ENCODE results near the gene IL15.
A peak's percentile ranks its signal among the peaks of the same experiment; 100 is the strongest.

The IL15 gene

DNA sequence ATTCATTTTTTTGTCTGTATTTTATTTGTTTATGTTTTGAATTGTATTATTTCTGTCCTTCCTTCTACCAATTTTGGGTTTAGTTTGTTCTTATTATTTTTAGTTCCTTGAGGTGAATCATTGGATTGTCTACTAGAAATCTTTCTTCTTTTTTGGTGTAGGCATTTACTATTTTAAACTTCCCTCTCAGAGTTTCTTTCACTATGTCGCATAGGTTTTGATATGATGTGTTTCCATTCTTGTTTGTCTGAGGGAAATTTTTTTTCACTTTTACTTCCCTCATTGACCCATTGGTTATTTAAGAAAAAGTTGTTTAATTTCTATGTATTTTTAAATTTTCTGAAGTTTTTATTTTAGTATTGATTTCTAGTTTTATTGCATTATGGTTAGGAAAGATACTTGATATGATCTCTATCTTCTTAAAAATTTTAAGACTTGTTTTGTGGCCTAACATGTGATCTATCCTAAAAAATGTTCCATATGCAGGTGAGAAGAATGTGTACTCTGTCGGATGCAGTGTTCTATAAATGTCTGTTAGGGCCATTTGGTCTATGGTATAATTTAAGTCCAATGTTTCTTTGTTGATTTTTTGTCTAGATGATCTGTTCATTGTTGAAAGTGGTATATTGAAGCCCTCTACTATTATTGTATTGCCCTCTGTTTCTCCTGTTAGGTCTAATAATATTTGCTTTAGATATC lies 68.8 kb downstream of the IL15 start:
- peak; percentile 37 for DNase-seq (ENCODE audit: extremely low spot score)
- ChIA-PET POLR2A (no interaction called here), CTCF (interaction anchor here (1.0 kb wide), 1 partner anchor 13 kb away, joined by 4 read pairs; no protein-coding TSS in a partner anchor)
- TF ChIP-seq, protein P1, sequence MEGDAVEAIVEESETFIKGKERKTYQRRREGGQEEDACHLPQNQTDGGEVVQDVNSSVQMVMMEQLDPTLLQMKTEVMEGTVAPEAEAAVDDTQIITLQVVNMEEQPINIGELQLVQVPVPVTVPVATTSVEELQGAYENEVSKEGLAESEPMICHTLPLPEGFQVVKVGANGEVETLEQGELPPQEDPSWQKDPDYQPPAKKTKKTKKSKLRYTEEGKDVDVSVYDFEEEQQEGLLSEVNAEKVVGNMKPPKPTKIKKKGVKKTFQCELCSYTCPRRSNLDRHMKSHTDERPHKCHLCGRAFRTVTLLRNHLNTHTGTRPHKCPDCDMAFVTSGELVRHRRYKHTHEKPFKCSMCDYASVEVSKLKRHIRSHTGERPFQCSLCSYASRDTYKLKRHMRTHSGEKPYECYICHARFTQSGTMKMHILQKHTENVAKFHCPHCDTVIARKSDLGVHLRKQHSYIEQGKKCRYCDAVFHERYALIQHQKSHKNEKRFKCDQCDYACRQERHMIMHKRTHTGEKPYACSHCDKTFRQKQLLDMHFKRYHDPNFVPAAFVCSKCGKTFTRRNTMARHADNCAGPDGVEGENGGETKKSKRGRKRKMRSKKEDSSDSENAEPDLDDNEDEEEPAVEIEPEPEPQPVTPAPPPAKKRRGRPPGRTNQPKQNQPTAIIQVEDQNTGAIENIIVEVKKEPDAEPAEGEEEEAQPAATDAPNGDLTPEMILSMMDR (IDR thresholded peaks at IDR 0.05; ENCODE audit: control extremely low read depth, extremely low read depth, low read depth, missing control alignments): no peak

DNA sequence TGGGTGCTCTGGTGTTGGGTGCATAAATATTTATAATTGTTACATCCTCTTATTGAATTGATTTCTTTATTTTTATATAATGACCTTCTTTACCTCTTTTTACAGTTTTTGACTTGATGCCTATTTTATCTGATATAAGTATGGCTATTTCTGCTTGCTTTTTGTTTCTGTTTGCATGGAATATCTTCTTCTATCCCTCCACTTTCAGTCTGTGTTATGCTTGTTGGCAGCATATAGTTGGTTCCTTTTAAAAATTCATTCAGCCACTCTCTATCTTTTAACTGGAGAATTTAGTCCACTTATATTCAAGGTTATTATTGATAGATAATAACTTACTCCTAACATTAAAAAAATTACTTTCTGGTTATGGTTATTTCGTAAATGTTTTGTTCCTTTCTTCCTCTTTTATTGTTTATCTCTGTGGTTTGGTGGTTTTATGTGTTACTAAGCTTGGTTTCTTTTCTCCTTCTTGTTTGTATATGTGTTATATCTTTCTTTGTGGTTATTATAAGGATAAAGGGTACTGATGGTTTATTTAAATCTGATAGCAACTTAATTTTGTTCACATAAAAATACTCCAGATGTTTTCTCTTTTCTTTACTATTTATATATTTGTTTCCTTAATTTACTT lies 69.5 kb downstream of the IL15 start:
- TF ChIP-seq, protein P1 (IDR thresholded peaks at IDR 0.05; ENCODE audit: control extremely low read depth, extremely low read depth, low read depth, missing control alignments): no peak
- ChIA-PET POLR2A (no interaction called here), CTCF (interaction anchor here (1.0 to 1.6 kb wide), 2 partner anchors 13 to 70 kb away, joined by 4 to 5 read pairs; partner anchors contain the start of gene IL15)
- DNase-seq (ENCODE audit: extremely low spot score): no peak

DNA sequence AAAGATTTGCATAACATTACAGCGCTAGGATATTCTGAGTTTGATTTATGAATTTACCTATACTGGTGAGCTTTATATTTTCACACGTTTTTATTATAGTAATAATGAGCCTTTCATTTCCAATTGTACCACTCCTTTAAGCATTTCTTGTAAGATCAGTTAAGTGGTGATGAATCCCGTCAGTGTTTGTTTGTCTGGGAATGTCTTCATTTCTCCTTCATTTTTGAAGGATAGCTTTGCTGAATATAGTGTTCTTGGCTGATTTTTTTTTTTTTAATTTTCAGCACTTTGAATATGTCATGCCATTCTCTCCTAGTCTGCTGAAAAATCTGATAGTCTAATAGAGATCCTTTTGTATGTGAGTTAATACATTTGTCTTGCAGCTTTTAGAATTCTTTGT lies 70.1 kb downstream of the IL15 start:
- TF ChIP-seq, protein P1 (IDR thresholded peaks at IDR 0.05; ENCODE audit: control extremely low read depth, extremely low read depth, low read depth, missing control alignments): no peak
- ChIA-PET CTCF (interaction anchor here (1.0 to 1.7 kb wide), 3 partner anchors 12 to 70 kb away, joined by 4 to 7 read pairs (median 5); partner anchors contain the start of gene IL15), POLR2A (no interaction called here)
- DNase-seq (ENCODE audit: extremely low spot score): no peak

DNA sequence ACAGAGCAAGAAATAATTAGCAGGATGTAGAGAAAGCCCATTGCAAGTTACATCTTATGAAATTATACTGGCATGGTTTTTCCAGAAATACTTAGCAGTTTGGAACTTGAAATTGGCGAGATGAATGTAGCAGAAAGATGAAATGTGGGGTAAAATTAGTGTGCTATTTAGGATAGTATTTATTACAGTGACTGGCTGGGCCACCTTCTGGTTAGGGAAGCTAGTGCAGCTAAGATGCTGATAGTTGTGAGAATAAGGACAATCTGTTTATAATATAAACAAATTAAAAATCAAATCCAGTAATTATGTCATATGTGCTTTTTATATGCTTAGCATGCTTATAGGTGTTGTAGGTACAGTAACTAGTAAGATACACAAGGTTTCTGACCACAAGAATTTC lies 74.8 kb downstream of the IL15 start:
- no peak for DNase-seq (ENCODE audit: extremely low spot score)
- ChIA-PET POLR2A (no interaction called here), CTCF (interaction anchor here (1.2 to 2.5 kb wide), 2 partner anchors 8 to 11 kb away, joined by 3 to 13 read pairs; no protein-coding TSS in a partner anchor)
- TF ChIP-seq, protein P1 (IDR thresholded peaks at IDR 0.05; ENCODE audit: control extremely low read depth, extremely low read depth, low read depth, missing control alignments): peak; percentile 46

DNA sequence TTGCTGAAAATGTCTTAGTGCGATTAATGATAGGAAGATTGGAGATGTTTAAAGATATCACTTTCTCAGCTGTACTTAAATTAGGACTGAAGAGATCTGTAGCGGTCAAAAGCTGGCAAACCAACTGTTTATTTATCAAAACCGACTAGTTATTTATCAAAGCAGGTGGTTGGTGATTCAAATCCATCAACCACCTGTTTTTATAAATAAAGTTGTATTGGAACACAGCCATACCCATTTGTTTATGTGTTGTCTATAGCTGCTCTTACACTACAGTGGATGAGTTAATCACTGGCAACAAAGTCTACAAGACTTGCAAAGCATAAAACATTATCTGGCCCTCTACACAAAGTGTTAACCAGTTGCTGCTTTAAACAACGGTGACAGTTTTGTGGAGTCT lies 76.8 kb downstream of the IL15 start:
- CTCF ChIA-PET: interaction anchor here (1.5 to 2.5 kb wide), 2 partner anchors 10 to 19 kb away, joined by 3 to 13 read pairs; no protein-coding TSS in a partner anchor
- TF ChIP-seq, protein P1 (IDR thresholded peaks at IDR 0.05; ENCODE audit: control extremely low read depth, extremely low read depth, low read depth, missing control alignments): no peak
- DNase-seq (ENCODE audit: extremely low spot score): no peak
- POLR2A ChIA-PET: no interaction called here

DNA sequence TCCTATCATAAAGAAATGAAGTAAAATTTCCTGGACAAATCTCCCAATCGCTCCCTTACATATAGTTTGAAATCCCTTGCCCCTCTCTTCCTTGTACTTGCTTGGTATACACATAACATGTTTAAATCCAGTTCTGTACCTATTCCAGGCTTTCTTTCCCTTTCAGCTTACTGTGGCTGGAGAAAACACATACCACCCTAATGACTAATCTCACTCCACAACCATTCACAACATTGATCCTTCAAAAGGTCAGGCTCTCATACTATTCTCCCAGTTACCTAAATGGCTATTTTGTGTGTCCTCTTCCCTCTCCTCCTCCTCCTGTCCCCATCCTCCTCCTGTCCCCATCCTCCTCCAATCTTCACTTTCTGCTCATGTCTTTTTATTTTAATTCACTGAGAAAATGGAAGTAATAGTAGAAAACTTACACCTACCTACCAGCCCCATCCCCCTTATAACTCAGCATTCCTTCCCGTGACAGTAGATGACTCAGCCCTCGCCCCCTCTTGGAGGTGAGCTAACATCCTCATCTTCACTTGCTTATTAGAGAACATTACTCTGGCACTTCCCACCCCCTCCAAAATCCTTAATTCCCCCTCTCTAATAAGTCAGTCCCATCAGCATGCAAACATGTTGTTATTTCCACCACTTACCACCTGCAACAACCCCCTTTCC lies 77.5 kb downstream of the IL15 start:
- CTCF ChIA-PET: no interaction called here
- no peak for DNase-seq (ENCODE audit: extremely low spot score)

More for the DNA sequence above, 77.5 kb downstream of the IL15 start:
- POLR2A ChIA-PET: no interaction called here
- TF ChIP-seq, protein P1 (IDR thresholded peaks at IDR 0.05; ENCODE audit: control extremely low read depth, extremely low read depth, low read depth, missing control alignments): no peak

Measured in GM10248 (cell line).